Fibroblast of lung (primary cell): ENCODE results near the gene TVP23A. TPM values are rescaled to one million over a fixed set of nuclear protein-coding genes. Genes with fewer than 3 reads are reported as not detected.

ENCODE experiments used
- DNase-seq, 2 donors: peaks; one replicate each; pipeline versions ENCODE4 v3.0.0 to v3.0.0-alpha.2; 2010; ENCODE audit warnings: low read depth in 2 of 2
- H2AFZ ChIP-seq: 2 replicates; pipeline ENCODE4 v1.5.1; 2012; ENCODE audit warnings: low read length, control low read depth, inconsistent platforms
- H3K27ac ChIP-seq: 2 replicates; pipeline ENCODE4 v1.5.1; 2011; ENCODE audit warnings: low read length, control low read depth; ENCODE audit not compliant: insufficient read depth
- H3K27me3 ChIP-seq: 2 replicates; pipeline ENCODE4 v1.5.1; 2011; ENCODE audit warnings: mild to moderate bottlenecking, low read length; ENCODE audit not compliant: control insufficient read depth, insufficient read depth
- H3K36me3 ChIP-seq: 2 replicates; pipeline ENCODE4 v1.5.1; 2011; ENCODE audit warnings: low read length; ENCODE audit not compliant: control insufficient read depth, insufficient read depth
- H3K4me1 ChIP-seq: 2 replicates; pipeline ENCODE4 v1.5.1; 2011; ENCODE audit warnings: low read length; ENCODE audit not compliant: control insufficient read depth, insufficient read depth; ENCODE audit errors: extremely low read depth
- H3K4me2 ChIP-seq: 2 replicates; pipeline ENCODE4 v1.5.1; 2011; ENCODE audit warnings: low read length, control low read depth; ENCODE audit not compliant: insufficient read depth; ENCODE audit errors: extremely low read depth
- H3K4me3 ChIP-seq, 4 experiments: fragments of 200-600 bp in 1 of 4; sonication (generic) in 1 of 4; replicated peaks in 1 of 4; 2 replicates each; pipeline ENCODE4 v1.5.1; 2011 to 2016; ENCODE audit warnings: low read length in 4 of 4, low read depth in 3 of 4, mild to moderate bottlenecking in 3 of 4, control low read depth in 2 of 4, inconsistent platforms in 1 of 4, mixed read lengths in 1 of 4; ENCODE audit not compliant: insufficient read depth in 1 of 4; ENCODE audit errors: control extremely low read depth in 1 of 4
- H3K79me2 ChIP-seq: 2 replicates; pipeline ENCODE4 v1.5.1; 2012; ENCODE audit warnings: mild to moderate bottlenecking, low read length, inconsistent platforms; ENCODE audit not compliant: control insufficient read depth, insufficient read depth
- H3K9ac ChIP-seq: 2 replicates; pipeline ENCODE4 v1.5.1; 2011; ENCODE audit warnings: mild to moderate bottlenecking, low read length, control low read depth; ENCODE audit not compliant: insufficient read depth
- H3K9me3 ChIP-seq: 2 replicates; pipeline ENCODE4 v1.5.1; 2012; ENCODE audit warnings: low read depth, low read length; ENCODE audit not compliant: control insufficient read depth, insufficient read depth
- H4K20me1 ChIP-seq: 2 replicates; pipeline ENCODE4 v1.5.1; 2011; ENCODE audit warnings: low read length; ENCODE audit not compliant: control insufficient read depth, insufficient read depth; ENCODE audit errors: extremely low read depth
- EZH2 ChIP-seq: IDR thresholded peaks from 2 replicates; pipeline ENCODE4 v1.5.1; 2012; ENCODE audit warnings: low read length, control low read depth, mild to moderate bottlenecking; ENCODE audit errors: missing control alignments
- polyA plus RNA-seq, 2 donors: library from polyadenylated mRNA; depleted of rRNA in 1 of 2; stranded (reverse) in 1 of 2; unstranded in 1 of 2; fragments of >200 nt; gene quantifications; 2 replicates each; pipeline ENCODE4 v1.2.1, GENCODE V29; 2011 to 2012; ENCODE audit warnings: missing spikeins in 1 of 2
- total RNA-seq: library from RNA; depleted of rRNA; stranded (reverse); fragments of >200 nt; gene quantifications from 2 replicates; pipeline ENCODE4 v1.2.1, GENCODE V29; 2014
- TF ChIP-seq, protein P1 (sequence below), 2 donors: IDR thresholded peaks in 1 of 2; conservative IDR thresholded peaks in 1 of 2; 1 replicate in 1 of 2; 2 replicates in 1 of 2; pipeline ENCODE4 v1.5.1; 2011 to 2012; ENCODE audit warnings: low read length in 2 of 2, control low read depth in 1 of 2, inconsistent platforms in 1 of 2, low read depth in 1 of 2, mild to moderate bottlenecking in 1 of 2

TVP23A gene
- total and polyA plus RNA-seq, 2 donors (not counting 1 experiment from before 2014, with no cell fraction given): under 0.01 TPM; not detected in 1

GRCh38 chr16:10822702-10823101, 4.1 kb upstream of the TVP23A start:
- H3K36me3 ChIP-seq: no peaks in the 10 kb centered on the region
- H4K20me1 ChIP-seq: no peaks in the 10 kb centered on the region
- H3K4me3 ChIP-seq: no peak overlapping the region
- H3K27me3 ChIP-seq: peaks cover 13% of the 10 kb centered on the region
- H3K4me1 ChIP-seq: peaks cover 3% of the 10 kb centered on the region
- TF ChIP-seq, protein P1, sequence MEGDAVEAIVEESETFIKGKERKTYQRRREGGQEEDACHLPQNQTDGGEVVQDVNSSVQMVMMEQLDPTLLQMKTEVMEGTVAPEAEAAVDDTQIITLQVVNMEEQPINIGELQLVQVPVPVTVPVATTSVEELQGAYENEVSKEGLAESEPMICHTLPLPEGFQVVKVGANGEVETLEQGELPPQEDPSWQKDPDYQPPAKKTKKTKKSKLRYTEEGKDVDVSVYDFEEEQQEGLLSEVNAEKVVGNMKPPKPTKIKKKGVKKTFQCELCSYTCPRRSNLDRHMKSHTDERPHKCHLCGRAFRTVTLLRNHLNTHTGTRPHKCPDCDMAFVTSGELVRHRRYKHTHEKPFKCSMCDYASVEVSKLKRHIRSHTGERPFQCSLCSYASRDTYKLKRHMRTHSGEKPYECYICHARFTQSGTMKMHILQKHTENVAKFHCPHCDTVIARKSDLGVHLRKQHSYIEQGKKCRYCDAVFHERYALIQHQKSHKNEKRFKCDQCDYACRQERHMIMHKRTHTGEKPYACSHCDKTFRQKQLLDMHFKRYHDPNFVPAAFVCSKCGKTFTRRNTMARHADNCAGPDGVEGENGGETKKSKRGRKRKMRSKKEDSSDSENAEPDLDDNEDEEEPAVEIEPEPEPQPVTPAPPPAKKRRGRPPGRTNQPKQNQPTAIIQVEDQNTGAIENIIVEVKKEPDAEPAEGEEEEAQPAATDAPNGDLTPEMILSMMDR (conservative IDR thresholded peaks at IDR 0.05 in 1 of 2, IDR thresholded peaks at IDR 0.05 in 1 of 2; ENCODE audit: low read depth in 1 of 2, low read length in 2 of 2): no peak
- no peak for TF ChIP-seq EZH2
- no peak overlapping the region for H3K9ac ChIP-seq
- no peak overlapping the region for H2AFZ ChIP-seq
- H3K9me3 ChIP-seq: no peaks in the 10 kb centered on the region
- no peaks in the 10 kb centered on the region for H3K79me2 ChIP-seq
- H3K4me2 ChIP-seq: no peak overlapping the region
- no peak overlapping the region for H3K27ac ChIP-seq
- DNase-seq: no peak

DNA sequence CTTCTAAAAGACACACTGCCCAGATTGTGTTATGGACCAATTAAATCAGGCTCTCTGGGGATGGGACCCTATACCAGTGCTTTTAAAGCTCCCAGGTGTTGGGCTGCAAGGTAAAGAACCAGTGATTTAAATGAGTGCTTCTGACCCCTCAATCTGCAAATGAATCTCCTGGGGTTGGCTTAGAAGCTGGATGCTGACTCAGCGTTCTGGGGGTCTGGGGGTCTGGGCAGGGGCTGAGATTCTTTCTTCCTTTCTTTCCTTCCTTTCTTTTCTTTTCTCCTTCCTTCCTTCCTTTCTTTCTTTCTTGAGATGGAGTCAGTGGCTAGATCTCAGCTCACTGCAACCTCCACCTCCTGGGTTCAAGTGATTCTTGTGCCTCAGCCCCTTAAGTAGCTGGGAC, 2.0 kb upstream of the TVP23A start:
- H3K79me2 ChIP-seq: no peaks in the 10 kb centered on the region
- no peak overlapping the region for H3K4me2 ChIP-seq
- no peak overlapping the region for H3K9ac ChIP-seq
- no peaks in the 10 kb centered on the region for H3K9me3 ChIP-seq
- no peak overlapping the region for H3K4me3 ChIP-seq
- H3K36me3 ChIP-seq: no peaks in the 10 kb centered on the region
- no peak overlapping the region for H3K27ac ChIP-seq
- no peak overlapping the region for H2AFZ ChIP-seq
- no peaks in the 10 kb centered on the region for H3K4me1 ChIP-seq
- no peak for DNase-seq
- peaks cover 16% of the 10 kb centered on the region for H3K27me3 ChIP-seq
- TF ChIP-seq, protein P1 (conservative IDR thresholded peaks at IDR 0.05 in 1 of 2, IDR thresholded peaks at IDR 0.05 in 1 of 2; ENCODE audit: low read depth in 1 of 2, low read length in 2 of 2): no peak
- TF ChIP-seq EZH2: no peak
- no peaks in the 10 kb centered on the region for H4K20me1 ChIP-seq

GRCh38 chr16:10817514-10817913, 1.1 kb downstream of the TVP23A start:
- no peak for TF ChIP-seq EZH2
- TF ChIP-seq, protein P1 (conservative IDR thresholded peaks at IDR 0.05 in 1 of 2, IDR thresholded peaks at IDR 0.05 in 1 of 2; ENCODE audit: low read depth in 1 of 2, low read length in 2 of 2): no peak
- Histone ChIP-seq H4K20me1 (no peaks in the 10 kb centered on the region), H2AFZ (no peak overlapping the region), H3K4me1 (no peaks in the 10 kb centered on the region), H3K4me2 (no peak overlapping the region), H3K9me3 (no peaks in the 10 kb centered on the region), H3K4me3 (no peak overlapping the region), H3K79me2 (no peaks in the 10 kb centered on the region), H3K27me3 (peaks cover 14% of the 10 kb centered on the region), H3K36me3 (no peaks in the 10 kb centered on the region), H3K9ac (no peak overlapping the region), H3K27ac (no peak overlapping the region)
- DNase-seq: no peak
